HG03108 (cell line): ENCODE results near the gene MASP1.
"Not testable (repeated sequence)": the region's sequence is repeated elsewhere in the genome, so short reads cannot be mapped to it uniquely, and the experiment has no call there.

Source experiments
- ATAC-seq: cut with Tn5 transposase; IDR thresholded peaks from one replicate; pipeline ENCODE4 v1.9.1; 2021; ENCODE audit warnings: moderate library complexity; ENCODE audit not compliant: unreplicated experiment

MASP1 gene

GRCh38 chr3:187265461-187265955, 26.0 kb downstream of the MASP1 start:
- no peak for ATAC-seq

GRCh38 chr3:187264911-187265310, 26.6 kb downstream of the MASP1 start:
- ATAC-seq = no peak

- ATAC-seq = no peak
These were observed 27.5 kb downstream of the MASP1 start for GRCh38 chr3:187264021-187264420.

GRCh38 chr3:187263270-187263669, 28.3 kb downstream of the MASP1 start:
- ATAC-seq = no peak

- ATAC-seq = no peak
These were observed 29.2 kb downstream of the MASP1 start for GRCh38 chr3:187262360-187262759.

- no peak for ATAC-seq
These were observed 30.0 kb downstream of the MASP1 start for GRCh38 chr3:187261541-187261969.

- ATAC-seq = no peak
These were observed 32.4 kb downstream of the MASP1 start for GRCh38 chr3:187259171-187259570.

- no peak for ATAC-seq
These were observed 33.4 kb downstream of the MASP1 start for GRCh38 chr3:187257992-187258692.

- no peak for ATAC-seq
These were observed 34.1 kb downstream of the MASP1 start for GRCh38 chr3:187257471-187257870.

GRCh38 chr3:187256051-187256616, 35.4 kb downstream of the MASP1 start:
- no peak for ATAC-seq

- no peak for ATAC-seq
These were observed 36.2 kb downstream of the MASP1 start for GRCh38 chr3:187255314-187255713.

GRCh38 chr3:187252311-187252710, 39.2 kb downstream of the MASP1 start:
- ATAC-seq = no peak

- ATAC-seq = no peak
These were observed 39.9 kb downstream of the MASP1 start for GRCh38 chr3:187251599-187251998.

GRCh38 chr3:187247398-187247797, 44.1 kb downstream of the MASP1 start:
- no peak for ATAC-seq

- no peak for ATAC-seq
These were observed 47.5 kb downstream of the MASP1 start for GRCh38 chr3:187243933-187244524.

GRCh38 chr3:187242900-187243299, 48.6 kb downstream of the MASP1 start:
- no peak for ATAC-seq

GRCh38 chr3:187242435-187242834, 49.1 kb downstream of the MASP1 start:
- no peak for ATAC-seq

- not testable (repeated sequence) for ATAC-seq
These were observed 52.7 kb downstream of the MASP1 start for GRCh38 chr3:187238835-187239234.

GRCh38 chr3:187238239-187238638, 53.3 kb downstream of the MASP1 start:
- ATAC-seq = no peak

GRCh38 chr3:187237741-187238140, 53.8 kb downstream of the MASP1 start:
- no peak for ATAC-seq

- no peak for ATAC-seq
These were observed 54.6 kb downstream of the MASP1 start for GRCh38 chr3:187236962-187237361.

GRCh38 chr3:187230011-187230410, 61.5 kb downstream of the MASP1 start:
- no peak for ATAC-seq
